Testis (tissue), 2 donors: Measurements from ENCODE around the gene YLPM1.

ENCODE experiments used
- CTCF ChIP-seq, 3 experiments: fragments of 450-650 bp in 2 of 3; fragments of 200-600 bp in 1 of 3; sonication (generic) in 1 of 3; IDR thresholded peaks; one replicate each; pipeline ENCODE4 v1.5.1; 2016 to 2019; ENCODE audit warnings: antibody characterized with exemption in 3 of 3, mild to moderate bottlenecking in 2 of 3, moderate library complexity in 1 of 3
- POLR2A ChIP-seq: fragments of 450-650 bp; IDR thresholded peaks from one replicate; pipeline ENCODE4 v1.6.1; 2017; ENCODE audit warnings: antibody characterized with exemption, mild to moderate bottlenecking, moderate library complexity

DNA sequence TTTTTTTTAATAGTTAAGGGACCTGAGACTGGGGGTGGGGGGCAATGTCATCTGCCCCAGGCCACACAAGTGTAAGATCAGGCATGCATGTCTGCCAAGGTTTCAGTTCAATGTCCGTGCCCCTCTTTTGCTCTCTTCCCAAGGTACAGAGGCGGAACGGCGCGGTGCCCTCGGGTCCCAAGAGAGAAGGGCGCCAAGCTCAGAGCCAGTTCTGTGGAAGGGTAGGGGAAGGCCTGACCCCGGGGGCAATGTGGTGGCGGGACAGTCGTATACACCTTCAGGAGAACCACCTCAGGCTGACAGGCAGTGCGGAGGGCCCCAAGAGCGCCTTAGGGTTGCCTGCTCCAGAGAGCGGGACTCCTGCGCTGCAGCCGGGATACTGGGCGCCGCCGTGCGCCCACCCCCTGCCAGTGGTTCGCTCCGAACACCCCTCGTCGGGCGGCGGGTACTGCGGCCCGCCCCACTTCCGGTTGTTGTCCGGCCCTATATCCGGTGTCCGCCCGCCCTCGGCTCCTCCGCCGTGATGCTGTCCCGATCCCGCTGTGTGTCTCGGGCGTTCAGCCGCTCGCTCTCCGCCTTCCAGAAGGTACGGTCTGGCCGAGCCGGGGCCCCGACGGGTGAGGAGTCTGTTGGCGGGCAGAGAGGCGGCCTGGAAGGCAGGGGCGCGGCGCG lies 118.5 kb downstream of the YLPM1 start, which contains the start of gene DLST:
- TF ChIP-seq CTCF (IDR thresholded peaks at IDR 0.05) (peak in 1 of 3 experiments; percentile 36), POLR2A (no peak)
